HepG2 (cell line): ENCODE data around the gene CCNI2. TPM values are rescaled to one million over a fixed set of nuclear protein-coding genes. Genes with fewer than 3 reads are reported as not detected.

ENCODE experiments used
- AHR ChIP-seq: IDR thresholded peaks from 2 replicates; pipeline ENCODE4 v1.6.1; 2018; ENCODE audit warnings: missing genetic modification reagents, missing compliant biosample characterization
- ATF7-NPFF ChIP-seq: sonication (generic); formaldehyde crosslinking; IDR thresholded peaks from 2 replicates; pipeline ENCODE4 v1.8.1; 2023; ENCODE audit warnings: mild to moderate bottlenecking, low read depth, missing genetic modification reagents, moderate library complexity
- CENPT ChIP-seq: sonication (generic); formaldehyde crosslinking; IDR thresholded peaks from 2 replicates; pipeline ENCODE4 v1.8.0; 2022; ENCODE audit warnings: low read depth, mild to moderate bottlenecking, moderate library complexity, missing genetic modification reagents
- EEA1 ChIP-seq: sonication (generic); formaldehyde crosslinking; IDR thresholded peaks from 2 replicates; pipeline ENCODE4 v1.5.1; 2020; ENCODE audit warnings: mild to moderate bottlenecking, missing genetic modification reagents, borderline replicate concordance
- FOXO1 ChIP-seq: sonication (generic); formaldehyde crosslinking; IDR thresholded peaks from 2 replicates; pipeline ENCODE4 v1.4.0; 2020; ENCODE audit warnings: missing genetic modification reagents
- GATA4 ChIP-seq: sonication (generic); IDR thresholded peaks from 2 replicates; pipeline ENCODE4 v1.6.1; 2016; ENCODE audit warnings: antibody characterized with exemption, low read depth, borderline replicate concordance
- HOXA3 ChIP-seq: sonication (generic); formaldehyde crosslinking; IDR thresholded peaks from 2 replicates; pipeline ENCODE4 v1.5.0; 2020; ENCODE audit warnings: missing genetic modification reagents
- JDP2 ChIP-seq: sonication (generic); formaldehyde crosslinking; IDR thresholded peaks from 2 replicates; pipeline ENCODE4 v1.8.1; 2022; ENCODE audit warnings: missing genetic modification reagents, borderline replicate concordance
- MED13 ChIP-seq: sonication (generic); formaldehyde crosslinking; IDR thresholded peaks from 2 replicates; pipeline ENCODE4 v1.5.0; 2020; ENCODE audit warnings: missing genetic modification reagents
- MLLT10 ChIP-seq: sonication (generic); formaldehyde crosslinking; IDR thresholded peaks from 2 replicates; pipeline ENCODE4 v1.4.0; 2020; ENCODE audit warnings: missing genetic modification reagents
- SMAD1 ChIP-seq: sonication (generic); formaldehyde crosslinking; IDR thresholded peaks from 2 replicates; pipeline ENCODE4 v1.4.0; 2020; ENCODE audit warnings: missing genetic modification reagents, low read depth, mild to moderate bottlenecking, borderline replicate concordance
- SRSF1 ChIP-seq: fragments of 200-400 bp; formaldehyde crosslinking; optimal IDR thresholded peaks from 2 replicates; pipeline ENCODE3; 2017; ENCODE audit warnings: mild to moderate bottlenecking, low read depth, low read length, moderate library complexity
- TBP ChIP-seq: sonication (generic); formaldehyde crosslinking; IDR thresholded peaks from 2 replicates; pipeline ENCODE4 v1.5.0; 2020; ENCODE audit warnings: missing genetic modification reagents
- ZNF225 ChIP-seq: sonication (generic); formaldehyde crosslinking; IDR thresholded peaks from 2 replicates; pipeline ENCODE4 v1.4.0; 2020; ENCODE audit warnings: mild to moderate bottlenecking, missing genetic modification reagents
- ZNF777 ChIP-seq: sonication (generic); formaldehyde crosslinking; IDR thresholded peaks from 2 replicates; pipeline ENCODE4 v1.4.0; 2020; ENCODE audit warnings: missing genetic modification reagents
- ZNF788 ChIP-seq: sonication (generic); formaldehyde crosslinking; IDR thresholded peaks from 2 replicates; pipeline ENCODE4 v1.5.0; 2020; ENCODE audit warnings: mild to moderate bottlenecking, missing genetic modification reagents, borderline replicate concordance
- polyA plus RNA-seq, 8 experiments: library from polyadenylated mRNA; depleted of rRNA in 3 of 8; stranded (reverse) in 7 of 8; unstranded in 1 of 8; fragments of >200 nt; fragmentation: Illumina TruSeq in 4 of 8; extraction: Trizol in 4 of 8; gene quantifications; 2 replicates each; pipeline versions ENCODE4 v1.2.1 to v1.2.3, GENCODE V29; 2011 to 2016; ENCODE audit warnings: low read depth in 4 of 8, missing spikeins in 1 of 8, mixed read lengths in 1 of 8; ENCODE audit not compliant: insufficient read depth in 1 of 8
- total RNA-seq, 5 experiments: library from RNA; depleted of rRNA; stranded (reverse); fragments of >200 nt; fragmentation: Illumina TruSeq; extraction: Trizol; gene quantifications; 2 replicates each; pipeline ENCODE4 v1.2.3, GENCODE V29; 2016; ENCODE audit warnings: low read depth in 1 of 5
- TF ChIP-seq, protein P1 (sequence below): sonication (generic); formaldehyde crosslinking; IDR thresholded peaks from 2 replicates; pipeline ENCODE4; 2020; ENCODE audit warnings: missing genetic modification reagents, mild to moderate bottlenecking, borderline replicate concordance
- TF ChIP-seq, protein P2 (sequence below): sonication (generic); formaldehyde crosslinking; conservative IDR thresholded peaks from 2 replicates; pipeline ENCODE4 v1.8.0; 2022; ENCODE audit warnings: mild to moderate bottlenecking, moderate library complexity, missing genetic modification reagents
- TF ChIP-seq, protein P3 (sequence below): sonication (generic); formaldehyde crosslinking; IDR thresholded peaks from 2 replicates; pipeline ENCODE4 v1.8.0; 2022; ENCODE audit warnings: missing genetic modification reagents, mild to moderate bottlenecking, borderline replicate concordance
- TF ChIP-seq, protein P4 (sequence below): fragments of 450-650 bp; IDR thresholded peaks from 2 replicates; pipeline ENCODE4 v1.6.1; 2017

Gene CCNI2
- total and polyA plus RNA-seq, 2 of the 13 experiments (the other 11 are each of a cell fraction or from before 2014, with no cell fraction given): not detected

DNA sequence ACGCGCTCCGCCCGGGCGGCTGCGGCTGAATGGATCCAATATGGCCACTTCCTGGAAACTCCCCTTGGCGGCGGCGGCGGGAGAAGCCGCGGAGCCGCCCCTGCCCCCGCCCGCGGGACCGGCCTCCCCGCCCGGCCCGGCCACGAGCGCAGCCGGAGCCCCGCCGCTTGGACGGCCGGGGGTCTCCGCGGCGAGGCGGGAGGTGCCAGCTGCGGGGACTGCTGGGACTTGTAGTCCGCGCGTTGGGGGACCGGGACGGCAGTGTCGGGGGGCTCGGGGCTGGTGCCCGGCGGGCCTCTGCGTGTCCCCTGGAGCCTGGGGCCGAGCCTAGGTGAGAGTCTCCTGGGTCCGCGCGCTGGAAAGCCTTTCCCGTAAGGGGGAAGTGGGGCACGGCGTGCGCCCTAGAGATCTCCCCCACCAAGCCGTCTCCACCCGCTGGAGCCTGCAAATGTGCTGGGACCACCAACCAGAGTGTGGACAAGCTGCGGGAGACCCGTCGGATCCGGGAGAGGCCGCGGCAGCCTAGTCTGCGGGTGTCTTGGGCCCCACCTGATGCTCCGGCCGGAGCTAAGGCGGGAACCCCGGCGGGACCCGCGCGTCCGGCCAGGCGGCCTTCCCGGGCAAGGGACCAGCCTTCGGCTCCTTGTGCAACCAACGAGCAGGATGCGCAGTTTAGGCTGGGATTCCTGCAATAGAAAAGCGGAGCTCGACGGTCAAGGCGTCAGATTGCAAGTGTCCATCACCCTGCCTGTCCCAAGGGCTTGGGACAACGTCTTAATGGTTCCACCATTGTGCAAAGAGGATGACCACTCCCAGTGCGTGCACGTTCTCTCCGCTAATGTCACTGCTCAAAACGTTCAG lies 30.2 kb downstream of the CCNI2 start, which contains the start of gene SEPTIN8 (continued):
- TF ChIP-seq, protein P1, sequence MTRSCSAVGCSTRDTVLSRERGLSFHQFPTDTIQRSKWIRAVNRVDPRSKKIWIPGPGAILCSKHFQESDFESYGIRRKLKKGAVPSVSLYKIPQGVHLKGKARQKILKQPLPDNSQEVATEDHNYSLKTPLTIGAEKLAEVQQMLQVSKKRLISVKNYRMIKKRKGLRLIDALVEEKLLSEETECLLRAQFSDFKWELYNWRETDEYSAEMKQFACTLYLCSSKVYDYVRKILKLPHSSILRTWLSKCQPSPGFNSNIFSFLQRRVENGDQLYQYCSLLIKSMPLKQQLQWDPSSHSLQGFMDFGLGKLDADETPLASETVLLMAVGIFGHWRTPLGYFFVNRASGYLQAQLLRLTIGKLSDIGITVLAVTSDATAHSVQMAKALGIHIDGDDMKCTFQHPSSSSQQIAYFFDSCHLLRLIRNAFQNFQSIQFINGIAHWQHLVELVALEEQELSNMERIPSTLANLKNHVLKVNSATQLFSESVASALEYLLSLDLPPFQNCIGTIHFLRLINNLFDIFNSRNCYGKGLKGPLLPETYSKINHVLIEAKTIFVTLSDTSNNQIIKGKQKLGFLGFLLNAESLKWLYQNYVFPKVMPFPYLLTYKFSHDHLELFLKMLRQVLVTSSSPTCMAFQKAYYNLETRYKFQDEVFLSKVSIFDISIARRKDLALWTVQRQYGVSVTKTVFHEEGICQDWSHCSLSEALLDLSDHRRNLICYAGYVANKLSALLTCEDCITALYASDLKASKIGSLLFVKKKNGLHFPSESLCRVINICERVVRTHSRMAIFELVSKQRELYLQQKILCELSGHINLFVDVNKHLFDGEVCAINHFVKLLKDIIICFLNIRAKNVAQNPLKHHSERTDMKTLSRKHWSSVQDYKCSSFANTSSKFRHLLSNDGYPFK (CRISPR knock-in tag): peak; percentile 61; the same call in 1 of the 2 replicates
- TF ChIP-seq SMAD1 (CRISPR knock-in tag): no peak
- TF ChIP-seq ZNF788 (CRISPR knock-in tag): no peak
- TF ChIP-seq AHR (CRISPR knock-in tag): no peak
- 0 out of 2 replicates have a peak, but pooled peaks have one; percentile 22 for TF ChIP-seq MED13
- TF ChIP-seq GATA4: no peak
- TF ChIP-seq ATF7-NPFF (CRISPR knock-in tag): no peak
- no peak for TF ChIP-seq TBP (CRISPR knock-in tag)
- TF ChIP-seq SRSF1: peak; percentile 73
- TF ChIP-seq EEA1 (CRISPR knock-in tag): no peak
- TF ChIP-seq ZNF777: peak; percentile 95
- TF ChIP-seq JDP2: no peak; the same call in 1 of the 2 replicates
- TF ChIP-seq CENPT: no peak
- TF ChIP-seq, protein P2, sequence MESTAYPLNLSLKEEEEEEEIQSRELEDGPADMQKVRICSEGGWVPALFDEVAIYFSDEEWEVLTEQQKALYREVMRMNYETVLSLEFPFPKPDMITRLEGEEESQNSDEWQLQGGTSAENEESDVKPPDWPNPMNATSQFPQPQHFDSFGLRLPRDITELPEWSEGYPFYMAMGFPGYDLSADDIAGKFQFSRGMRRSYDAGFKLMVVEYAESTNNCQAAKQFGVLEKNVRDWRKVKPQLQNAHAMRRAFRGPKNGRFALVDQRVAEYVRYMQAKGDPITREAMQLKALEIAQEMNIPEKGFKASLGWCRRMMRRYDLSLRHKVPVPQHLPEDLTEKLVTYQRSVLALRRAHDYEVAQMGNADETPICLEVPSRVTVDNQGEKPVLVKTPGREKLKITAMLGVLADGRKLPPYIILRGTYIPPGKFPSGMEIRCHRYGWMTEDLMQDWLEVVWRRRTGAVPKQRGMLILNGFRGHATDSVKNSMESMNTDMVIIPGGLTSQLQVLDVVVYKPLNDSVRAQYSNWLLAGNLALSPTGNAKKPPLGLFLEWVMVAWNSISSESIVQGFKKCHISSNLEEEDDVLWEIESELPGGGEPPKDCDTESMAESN (CRISPR knock-in tag): peak; percentile 45; the same call in 1 of the 2 replicates
- TF ChIP-seq, protein P3, sequence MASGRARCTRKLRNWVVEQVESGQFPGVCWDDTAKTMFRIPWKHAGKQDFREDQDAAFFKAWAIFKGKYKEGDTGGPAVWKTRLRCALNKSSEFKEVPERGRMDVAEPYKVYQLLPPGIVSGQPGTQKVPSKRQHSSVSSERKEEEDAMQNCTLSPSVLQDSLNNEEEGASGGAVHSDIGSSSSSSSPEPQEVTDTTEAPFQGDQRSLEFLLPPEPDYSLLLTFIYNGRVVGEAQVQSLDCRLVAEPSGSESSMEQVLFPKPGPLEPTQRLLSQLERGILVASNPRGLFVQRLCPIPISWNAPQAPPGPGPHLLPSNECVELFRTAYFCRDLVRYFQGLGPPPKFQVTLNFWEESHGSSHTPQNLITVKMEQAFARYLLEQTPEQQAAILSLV (CRISPR knock-in tag): no peak; the same call in 1 of the 2 replicates
- TF ChIP-seq MLLT10: no peak
- TF ChIP-seq ZNF225 (CRISPR knock-in tag): peak; percentile 65; the same call in 1 of the 2 replicates
- no peak; the same call in 1 of the 2 replicates for TF ChIP-seq FOXO1
- peak; percentile 44; the same call in 1 of the 2 replicates for TF ChIP-seq HOXA3
- TF ChIP-seq, protein P4, sequence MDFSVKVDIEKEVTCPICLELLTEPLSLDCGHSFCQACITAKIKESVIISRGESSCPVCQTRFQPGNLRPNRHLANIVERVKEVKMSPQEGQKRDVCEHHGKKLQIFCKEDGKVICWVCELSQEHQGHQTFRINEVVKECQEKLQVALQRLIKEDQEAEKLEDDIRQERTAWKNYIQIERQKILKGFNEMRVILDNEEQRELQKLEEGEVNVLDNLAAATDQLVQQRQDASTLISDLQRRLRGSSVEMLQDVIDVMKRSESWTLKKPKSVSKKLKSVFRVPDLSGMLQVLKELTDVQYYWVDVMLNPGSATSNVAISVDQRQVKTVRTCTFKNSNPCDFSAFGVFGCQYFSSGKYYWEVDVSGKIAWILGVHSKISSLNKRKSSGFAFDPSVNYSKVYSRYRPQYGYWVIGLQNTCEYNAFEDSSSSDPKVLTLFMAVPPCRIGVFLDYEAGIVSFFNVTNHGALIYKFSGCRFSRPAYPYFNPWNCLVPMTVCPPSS: no peak
